ENCODE results near the gene ST8SIA5.

ST8SIA5 gene

DNA sequence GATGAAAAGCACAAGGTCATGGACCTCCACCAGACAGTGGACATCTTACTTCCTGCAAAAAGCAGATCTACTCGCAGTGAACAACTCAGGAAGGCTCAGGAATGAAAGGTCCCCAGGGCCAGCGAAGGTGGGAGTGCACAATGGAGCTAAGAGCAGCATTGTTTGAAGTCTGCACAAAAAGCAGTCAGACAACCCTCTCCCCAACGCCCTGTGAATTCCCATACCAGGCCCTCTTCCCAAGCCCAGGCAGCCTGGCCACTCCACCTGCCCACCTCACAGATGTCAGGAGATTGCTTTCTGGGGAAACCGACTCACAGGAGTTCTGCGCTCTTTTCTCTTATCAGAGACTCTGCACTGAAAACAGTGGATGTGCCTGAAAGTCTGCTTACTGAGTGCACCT lies 34.8 kb downstream of the ST8SIA5 start:
- Histone ChIP-seq H3K9me3 (ENCODE audit: control insufficient read depth, insufficient read depth, low read length) (no peaks in the 10 kb centered on the region), H3K36me3 (ENCODE audit: control insufficient read depth, low read length) (no peaks in the 10 kb centered on the region), H4K20me1 (ENCODE audit: control insufficient read depth, insufficient read depth, low read depth, low read length) (no peaks in the 10 kb centered on the region), H3K27ac (ENCODE audit: low read depth, low read length) (no peak overlapping the region), H3K4me2 (ENCODE audit: low read length) (no peak overlapping the region), H3K27me3 (ENCODE audit: control insufficient read depth, low read length) (peaks cover 8% of the 10 kb centered on the region), H3F3A (ENCODE audit: control insufficient read depth, insufficient read depth) (no peaks in the 10 kb centered on the region), H3K4me3 (ENCODE audit: low read length) (no peak overlapping the region), H3K9me2 (replicated peaks; ENCODE audit: control insufficient read depth, low read length) (no peaks in the 10 kb centered on the region), H3K79me2 (ENCODE audit: control insufficient read depth, low read length) (no peaks in the 10 kb centered on the region), H3K4me1 (ENCODE audit: control insufficient read depth, low read length) (peaks cover 23% of the 10 kb centered on the region)
- TF ChIP-seq EZH2phosphoT487 (IDR thresholded peaks at IDR 0.05; ENCODE audit: borderline replicate concordance, low read length), result no peak
- TF ChIP-seq, protein P1, sequence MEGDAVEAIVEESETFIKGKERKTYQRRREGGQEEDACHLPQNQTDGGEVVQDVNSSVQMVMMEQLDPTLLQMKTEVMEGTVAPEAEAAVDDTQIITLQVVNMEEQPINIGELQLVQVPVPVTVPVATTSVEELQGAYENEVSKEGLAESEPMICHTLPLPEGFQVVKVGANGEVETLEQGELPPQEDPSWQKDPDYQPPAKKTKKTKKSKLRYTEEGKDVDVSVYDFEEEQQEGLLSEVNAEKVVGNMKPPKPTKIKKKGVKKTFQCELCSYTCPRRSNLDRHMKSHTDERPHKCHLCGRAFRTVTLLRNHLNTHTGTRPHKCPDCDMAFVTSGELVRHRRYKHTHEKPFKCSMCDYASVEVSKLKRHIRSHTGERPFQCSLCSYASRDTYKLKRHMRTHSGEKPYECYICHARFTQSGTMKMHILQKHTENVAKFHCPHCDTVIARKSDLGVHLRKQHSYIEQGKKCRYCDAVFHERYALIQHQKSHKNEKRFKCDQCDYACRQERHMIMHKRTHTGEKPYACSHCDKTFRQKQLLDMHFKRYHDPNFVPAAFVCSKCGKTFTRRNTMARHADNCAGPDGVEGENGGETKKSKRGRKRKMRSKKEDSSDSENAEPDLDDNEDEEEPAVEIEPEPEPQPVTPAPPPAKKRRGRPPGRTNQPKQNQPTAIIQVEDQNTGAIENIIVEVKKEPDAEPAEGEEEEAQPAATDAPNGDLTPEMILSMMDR (IDR thresholded peaks at IDR 0.05; ENCODE audit: low read depth, low read length, poor library complexity, severe bottlenecking), result no peak

DNA sequence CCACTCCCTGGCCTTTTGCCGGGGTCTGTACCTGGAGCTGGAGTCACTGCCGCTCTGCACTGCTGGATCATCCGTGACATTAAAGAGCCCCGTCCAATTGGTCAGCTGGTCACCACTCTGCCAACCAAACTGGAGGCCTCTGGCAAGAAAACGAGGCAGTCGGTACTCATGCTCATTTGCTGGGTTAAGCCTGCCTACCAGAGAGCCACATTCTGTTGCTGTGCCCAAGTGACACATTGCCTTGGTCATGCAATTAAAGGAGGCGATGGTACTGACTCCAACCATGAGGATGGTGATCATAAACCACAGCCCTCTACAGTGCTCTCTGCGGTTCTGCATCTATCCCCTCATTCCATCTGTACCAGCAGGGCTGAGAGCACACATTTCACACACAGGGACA lies 35.5 kb downstream of the ST8SIA5 start:
- Histone ChIP-seq H3F3A (ENCODE audit: control insufficient read depth, insufficient read depth) (no peaks in the 10 kb centered on the region), H3K4me2 (ENCODE audit: low read length) (no peak overlapping the region), H3K9me2 (replicated peaks; ENCODE audit: control insufficient read depth, low read length) (no peaks in the 10 kb centered on the region), H3K27ac (ENCODE audit: low read depth, low read length) (no peak overlapping the region), H3K79me2 (ENCODE audit: control insufficient read depth, low read length) (no peaks in the 10 kb centered on the region), H3K27me3 (ENCODE audit: control insufficient read depth, low read length) (peaks cover 8% of the 10 kb centered on the region), H3K4me1 (ENCODE audit: control insufficient read depth, low read length) (peaks cover 30% of the 10 kb centered on the region), H4K20me1 (ENCODE audit: control insufficient read depth, insufficient read depth, low read depth, low read length) (no peaks in the 10 kb centered on the region), H3K9me3 (ENCODE audit: control insufficient read depth, insufficient read depth, low read length) (no peaks in the 10 kb centered on the region), H3K4me3 (ENCODE audit: low read length) (no peak overlapping the region), H3K36me3 (ENCODE audit: control insufficient read depth, low read length) (no peaks in the 10 kb centered on the region)
- no peak for TF ChIP-seq EZH2phosphoT487 (IDR thresholded peaks at IDR 0.05; ENCODE audit: borderline replicate concordance, low read length)
- TF ChIP-seq, protein P1 (IDR thresholded peaks at IDR 0.05; ENCODE audit: low read depth, low read length, poor library complexity, severe bottlenecking), result no peak

DNA sequence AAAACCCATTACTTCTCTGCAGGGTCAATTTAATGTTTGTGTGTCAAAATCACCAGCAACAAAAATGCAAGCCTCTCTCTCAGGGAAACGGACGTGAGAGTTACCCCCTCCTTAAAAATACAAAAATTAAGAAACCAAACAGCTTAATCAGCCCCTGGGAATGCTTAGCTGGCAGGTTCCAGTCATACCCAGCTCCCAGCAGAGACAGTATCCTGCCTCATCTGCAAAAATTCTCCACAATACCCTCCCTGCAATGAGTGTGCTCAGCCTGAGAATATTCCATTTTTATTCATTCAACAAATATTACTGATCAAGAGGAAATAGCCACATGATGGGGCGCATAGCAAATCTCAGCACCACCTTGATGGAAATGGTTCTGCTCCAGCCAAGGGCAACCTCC lies 36.3 kb downstream of the ST8SIA5 start:
- H3K4me2 ChIP-seq (ENCODE audit: low read length), result no peak overlapping the region
- peaks cover 8% of the 10 kb centered on the region for H3K27me3 ChIP-seq (ENCODE audit: control insufficient read depth, low read length)
- no peaks in the 10 kb centered on the region for H3F3A ChIP-seq (ENCODE audit: control insufficient read depth, insufficient read depth)
- H3K9me3 ChIP-seq (ENCODE audit: control insufficient read depth, insufficient read depth, low read length), result no peaks in the 10 kb centered on the region
- no peaks in the 10 kb centered on the region for H3K36me3 ChIP-seq (ENCODE audit: control insufficient read depth, low read length)
- no peaks in the 10 kb centered on the region for H3K9me2 ChIP-seq (replicated peaks; ENCODE audit: control insufficient read depth, low read length)
- no peak overlapping the region for H3K27ac ChIP-seq (ENCODE audit: low read depth, low read length)
- H4K20me1 ChIP-seq (ENCODE audit: control insufficient read depth, insufficient read depth, low read depth, low read length), result no peaks in the 10 kb centered on the region
- no peaks in the 10 kb centered on the region for H3K79me2 ChIP-seq (ENCODE audit: control insufficient read depth, low read length)
- H3K4me1 ChIP-seq (ENCODE audit: control insufficient read depth, low read length), result peaks cover 32% of the 10 kb centered on the region
- no peak overlapping the region for H3K4me3 ChIP-seq (ENCODE audit: low read length)
- TF ChIP-seq, protein P1 (IDR thresholded peaks at IDR 0.05; ENCODE audit: low read depth, low read length, poor library complexity, severe bottlenecking), result no peak
- no peak for TF ChIP-seq EZH2phosphoT487 (IDR thresholded peaks at IDR 0.05; ENCODE audit: borderline replicate concordance, low read length)

DNA sequence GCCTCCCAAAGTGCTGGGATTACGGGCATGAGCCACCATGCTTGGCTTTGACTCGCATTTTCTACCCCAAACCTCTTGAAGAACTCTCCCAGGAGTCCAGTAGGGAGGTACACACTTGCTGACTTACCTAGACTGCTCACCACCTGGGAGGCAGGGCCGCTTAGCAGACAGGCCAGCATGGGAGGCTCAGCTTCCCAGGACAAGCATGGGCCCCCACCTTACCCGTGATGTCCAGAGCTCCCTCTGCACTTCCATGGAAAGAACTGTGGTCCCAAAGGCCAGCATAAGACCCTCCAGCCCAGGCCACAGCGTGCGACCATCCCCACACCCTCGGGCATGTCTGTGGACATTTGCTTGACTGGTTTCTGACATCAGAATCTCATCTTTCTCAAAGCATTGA lies 36.8 kb downstream of the ST8SIA5 start:
- H3K9me3 ChIP-seq (ENCODE audit: control insufficient read depth, insufficient read depth, low read length), result no peaks in the 10 kb centered on the region
- H3F3A ChIP-seq (ENCODE audit: control insufficient read depth, insufficient read depth), result no peaks in the 10 kb centered on the region
- peaks cover 8% of the 10 kb centered on the region for H3K27me3 ChIP-seq (ENCODE audit: control insufficient read depth, low read length)
- H3K27ac ChIP-seq (ENCODE audit: low read depth, low read length), result no peak overlapping the region
- no peaks in the 10 kb centered on the region for H4K20me1 ChIP-seq (ENCODE audit: control insufficient read depth, insufficient read depth, low read depth, low read length)
- peaks cover 32% of the 10 kb centered on the region for H3K4me1 ChIP-seq (ENCODE audit: control insufficient read depth, low read length)
- H3K9me2 ChIP-seq (replicated peaks; ENCODE audit: control insufficient read depth, low read length), result no peaks in the 10 kb centered on the region
- no peaks in the 10 kb centered on the region for H3K36me3 ChIP-seq (ENCODE audit: control insufficient read depth, low read length)
- no peak overlapping the region for H3K4me2 ChIP-seq (ENCODE audit: low read length)
- H3K79me2 ChIP-seq (ENCODE audit: control insufficient read depth, low read length), result no peaks in the 10 kb centered on the region
- TF ChIP-seq, protein P1 (IDR thresholded peaks at IDR 0.05; ENCODE audit: low read depth, low read length, poor library complexity, severe bottlenecking), result no peak
- no peak for TF ChIP-seq EZH2phosphoT487 (IDR thresholded peaks at IDR 0.05; ENCODE audit: borderline replicate concordance, low read length)
- no peak overlapping the region for H3K4me3 ChIP-seq (ENCODE audit: low read length)
